Bronchial epithelial cell (primary cell): ENCODE data around the gene MND1. TPM values are rescaled to one million over a fixed set of nuclear protein-coding genes. Genes with fewer than 3 reads are reported as not detected.
A peak's percentile ranks its signal among the peaks of the same experiment; 100 is the strongest.

ENCODE experiments used
- DNase-seq: peaks from one replicate; pipeline ENCODE4 v3.0.0-alpha.2; 2010; ENCODE audit warnings: low read depth
- FAIRE-seq: peaks from 2 replicates; lab custom pipeline; 2011; peaks lifted over from hg19 to GRCh38; lab: Jason Lieb, UNC
- H3K27me3 ChIP-seq: 2 replicates; pipeline ENCODE4 v1.5.1; 2011; ENCODE audit warnings: low read length; ENCODE audit not compliant: control insufficient read depth, insufficient read depth
- H3K36me3 ChIP-seq: 2 replicates; pipeline ENCODE4 v1.5.1; 2011; ENCODE audit warnings: low read length; ENCODE audit not compliant: control insufficient read depth, insufficient read depth
- H3K4me3 ChIP-seq: 2 replicates; pipeline ENCODE4 v1.5.1; 2011; ENCODE audit warnings: mild to moderate bottlenecking, low read depth, low read length, control low read depth
- CTCF ChIP-seq: IDR thresholded peaks from 2 replicates; pipeline ENCODE4 v1.5.1; 2011; ENCODE audit warnings: mild to moderate bottlenecking, moderate library complexity, low read length, control low read depth, inconsistent platforms; ENCODE audit not compliant: insufficient read depth, severe bottlenecking
- total RNA-seq: library from RNA; depleted of rRNA; stranded (reverse); fragments of >200 nt; gene quantifications from 2 replicates; pipeline ENCODE4 v1.2.1, GENCODE V29; 2014

The MND1 gene
- total RNA-seq: 1.0 and 1.3 TPM in 2 replicates

- H3K36me3 ChIP-seq: no peaks in the 10 kb centered on the region
- FAIRE-seq: no peak
- peak within 1 kb of the TSS; percentile 85 for H3K4me3 ChIP-seq
- TF ChIP-seq CTCF: peak; percentile 82
- DNase-seq: peak; percentile 53
- H3K27me3 ChIP-seq: no peaks in the 10 kb centered on the region
Observed at GRCh38 chr4:153344131-153345011, at the start of gene MND1. Gene MND1, plus strand, starts transcription at chr4:153344688. Its CDS starts 50 bp downstream, at chr4:153344738.

- no peaks in the 10 kb centered on the region for H3K27me3 ChIP-seq
- no peaks in the 10 kb centered on the region for H3K36me3 ChIP-seq
- FAIRE-seq (no peak), DNase-seq (no peak)
- TF ChIP-seq CTCF: peak; percentile 56
- no peak overlapping the region for H3K4me3 ChIP-seq
Observed at GRCh38 chr4:153295131-153295755, 49.2 kb upstream of the MND1 start.

GRCh38 chr4:153296040-153296823 is 48.3 kb upstream of the MND1 start:
- no peak for TF ChIP-seq CTCF
- H3K36me3 ChIP-seq: no peaks in the 10 kb centered on the region
- peak; percentile 20 for DNase-seq
- H3K4me3 ChIP-seq: no peak overlapping the region
- no peaks in the 10 kb centered on the region for H3K27me3 ChIP-seq
- no peak for FAIRE-seq

- no peak for TF ChIP-seq CTCF
- H3K36me3 ChIP-seq: no peaks in the 10 kb centered on the region
- no peak overlapping the region for H3K4me3 ChIP-seq
- peak; percentile 64 for FAIRE-seq
- no peak for DNase-seq
- H3K27me3 ChIP-seq: no peaks in the 10 kb centered on the region
Observed at GRCh38 chr4:153297116-153297515, 47.4 kb upstream of the MND1 start.

GRCh38 chr4:153310793-153311192 is 33.7 kb upstream of the MND1 start:
- no peak for FAIRE-seq

More at GRCh38 chr4:153310793-153311192, 33.7 kb upstream of the MND1 start:
- no peak overlapping the region for H3K4me3 ChIP-seq
- TF ChIP-seq CTCF: no peak
- H3K36me3 ChIP-seq: no peaks in the 10 kb centered on the region
- H3K27me3 ChIP-seq: no peaks in the 10 kb centered on the region
- no peak for DNase-seq
